GM19035 (cell line): ENCODE measurements around the gene PCSK1N.

Experiments used
- ATAC-seq: cut with Tn5 transposase; IDR thresholded peaks from one replicate; pipeline ENCODE4 v1.9.1; 2021; ENCODE audit not compliant: unreplicated experiment

The PCSK1N gene

DNA sequence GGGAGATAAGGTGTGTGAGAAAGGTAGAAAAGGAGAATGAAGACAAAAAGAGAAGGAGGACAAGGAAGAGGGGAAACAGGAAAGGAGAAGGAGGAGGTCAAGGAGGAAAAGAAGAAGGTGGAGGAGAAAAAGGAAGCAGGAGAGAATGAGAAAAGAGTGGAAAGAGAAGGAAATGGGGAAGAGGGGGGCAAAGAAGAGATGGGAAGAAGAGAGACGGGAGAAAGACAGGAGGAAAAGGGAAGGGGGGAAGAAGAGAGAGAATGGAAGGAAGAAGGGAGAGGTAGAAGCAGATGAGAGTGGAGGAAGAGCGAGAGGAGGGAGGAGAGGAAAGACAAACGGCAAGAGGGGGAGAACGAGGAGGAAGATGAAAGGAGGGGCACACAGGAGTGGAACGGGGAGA lies 44.9 kb downstream of the PCSK1N start:
- ATAC-seq = no peak

DNA sequence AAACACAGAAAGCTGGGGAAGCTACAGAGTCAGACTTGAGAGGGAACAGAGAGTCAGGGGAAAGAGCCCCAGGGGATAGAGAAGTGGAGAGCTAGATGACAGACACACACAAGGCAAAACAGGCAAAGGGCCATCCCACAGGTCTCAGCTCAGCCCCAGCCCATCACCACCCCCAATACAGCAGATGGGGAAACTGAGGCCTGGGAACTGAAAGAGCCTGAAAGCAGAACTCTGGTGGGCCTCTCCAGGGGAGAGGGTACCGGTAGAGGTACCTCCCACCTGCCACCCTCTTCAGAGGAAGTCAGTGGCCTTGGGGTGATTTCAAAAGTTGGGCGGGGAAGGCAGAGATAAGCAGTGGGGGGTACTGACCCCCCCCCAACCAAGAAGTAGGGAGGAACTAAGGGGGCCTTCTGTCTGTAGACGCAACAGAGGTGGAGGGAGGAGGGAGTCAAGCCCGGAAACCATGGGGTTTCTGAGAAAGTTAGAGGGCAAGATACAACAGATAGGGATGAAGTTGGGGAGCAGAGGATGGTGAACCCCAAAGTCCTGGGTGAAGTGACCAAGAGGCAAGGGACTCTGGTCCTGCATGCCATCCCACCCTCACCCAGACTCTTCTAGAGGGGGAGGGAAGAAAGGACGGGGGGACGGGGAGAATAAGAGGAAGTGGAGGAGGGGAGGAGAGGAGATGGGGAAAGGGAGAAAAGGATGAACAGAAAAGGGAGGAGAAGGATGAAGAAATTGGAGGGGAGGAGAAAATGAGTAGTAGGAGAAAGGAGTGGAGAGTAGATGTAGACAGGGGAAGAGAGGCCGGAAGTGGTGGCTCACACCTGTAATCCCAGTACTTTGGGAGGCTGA lies 45.8 kb downstream of the PCSK1N start:
- no peak for ATAC-seq

DNA sequence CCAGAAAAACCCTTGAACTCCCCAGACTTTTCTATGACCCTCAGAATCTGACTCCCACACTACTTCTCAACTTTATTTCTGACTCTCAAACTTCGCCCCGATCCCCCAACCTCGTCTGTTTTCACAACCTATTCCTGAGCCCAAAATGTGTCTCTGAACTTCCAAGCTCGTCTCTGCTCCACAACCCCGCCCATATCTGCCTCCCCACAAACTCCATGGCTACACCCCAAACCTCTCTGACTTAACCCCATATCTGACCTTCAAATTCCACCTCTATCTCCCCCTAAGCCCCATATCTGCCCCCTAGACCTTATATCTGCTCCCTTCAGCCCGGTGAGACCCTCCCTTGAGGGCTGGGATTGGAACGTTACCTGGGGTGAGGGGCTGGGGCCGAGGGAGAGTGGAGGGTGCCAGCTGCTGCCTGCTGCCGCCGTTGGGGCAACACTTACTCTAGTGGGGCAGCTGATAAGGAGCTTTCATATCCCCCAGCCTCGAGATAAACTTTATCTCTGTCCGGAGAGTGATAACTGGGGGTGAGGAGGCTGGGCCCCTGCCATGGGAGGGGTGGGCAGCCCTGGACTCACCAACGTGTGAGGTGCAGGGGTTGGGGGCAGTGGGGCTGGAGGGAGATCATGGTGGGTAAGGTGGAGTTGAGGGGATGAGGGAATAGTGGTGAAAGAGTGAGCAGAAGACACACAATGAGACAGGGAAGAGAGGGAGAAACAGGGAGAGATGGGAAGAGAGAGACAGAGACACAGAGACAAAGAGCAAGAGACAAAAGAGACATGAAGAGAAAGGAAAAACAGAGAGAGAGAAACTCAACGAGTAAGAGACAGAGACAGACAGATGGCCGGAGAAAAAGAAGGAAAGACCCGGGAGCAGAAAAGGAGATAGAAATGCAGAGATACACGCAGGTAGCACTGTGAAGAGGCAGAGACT lies 47.6 kb downstream of the PCSK1N start:
- ATAC-seq = no peak

DNA sequence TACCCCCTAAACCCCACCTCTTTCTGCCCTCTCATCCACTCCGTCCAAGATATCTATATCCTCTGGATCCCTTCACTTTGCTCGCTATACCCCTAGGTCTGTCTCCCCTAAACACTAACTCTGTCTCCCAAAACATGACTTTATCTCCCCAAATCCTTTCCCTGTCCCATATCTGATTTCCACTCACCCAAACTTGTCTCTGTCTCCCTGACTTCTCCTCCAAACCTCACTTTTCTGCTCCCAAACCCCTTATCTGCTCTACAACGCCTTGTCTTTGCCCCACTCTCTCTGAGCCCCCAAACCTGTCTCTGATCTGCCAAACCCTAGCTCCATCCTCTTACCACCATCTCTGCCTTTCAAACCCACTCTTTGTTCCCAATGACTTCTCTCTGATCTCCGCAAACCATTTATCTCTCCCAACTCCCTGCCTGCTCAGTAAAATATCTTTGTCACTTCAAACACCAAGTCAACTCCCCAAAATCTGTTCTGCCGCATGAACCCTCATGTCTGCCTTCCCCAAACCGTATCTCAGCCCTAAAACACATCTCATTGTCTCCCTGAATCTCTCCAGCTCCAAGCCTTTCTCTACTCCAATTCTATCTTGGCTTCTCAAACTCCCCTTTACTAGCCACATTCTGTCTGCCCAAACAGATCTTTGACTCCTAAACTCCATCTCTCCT lies 48.4 kb downstream of the PCSK1N start:
- no peak for ATAC-seq

DNA sequence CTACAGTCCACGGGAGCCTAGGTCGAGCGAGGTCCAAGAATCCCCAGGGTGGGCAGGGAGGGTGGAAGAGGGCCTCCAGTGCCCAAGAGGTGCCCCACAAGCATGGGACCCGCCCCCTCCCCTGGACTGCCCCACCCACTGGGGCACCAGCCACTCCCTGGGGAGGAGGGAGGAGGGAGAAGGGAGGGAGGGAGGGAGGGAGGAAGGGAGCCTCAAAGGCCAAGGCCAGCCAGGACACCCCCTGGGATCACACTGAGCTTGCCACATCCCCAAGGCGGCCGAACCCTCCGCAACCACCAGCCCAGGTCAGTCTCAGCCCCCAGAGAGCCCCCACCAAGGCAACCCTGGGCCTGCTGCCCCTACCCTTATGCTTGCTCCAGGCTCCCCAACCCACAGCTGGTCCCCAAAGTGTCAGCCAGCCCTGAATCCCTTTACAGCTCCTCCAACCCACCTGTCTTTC lies 49.0 kb downstream of the PCSK1N start, which contains the start of gene GATA1:
GATA1 (plus strand) TSS at position 250 of the 460 bp plus-strand sequence. CDS start 4,520 bp downstream, outside the sequence.
- ATAC-seq = no peak

DNA sequence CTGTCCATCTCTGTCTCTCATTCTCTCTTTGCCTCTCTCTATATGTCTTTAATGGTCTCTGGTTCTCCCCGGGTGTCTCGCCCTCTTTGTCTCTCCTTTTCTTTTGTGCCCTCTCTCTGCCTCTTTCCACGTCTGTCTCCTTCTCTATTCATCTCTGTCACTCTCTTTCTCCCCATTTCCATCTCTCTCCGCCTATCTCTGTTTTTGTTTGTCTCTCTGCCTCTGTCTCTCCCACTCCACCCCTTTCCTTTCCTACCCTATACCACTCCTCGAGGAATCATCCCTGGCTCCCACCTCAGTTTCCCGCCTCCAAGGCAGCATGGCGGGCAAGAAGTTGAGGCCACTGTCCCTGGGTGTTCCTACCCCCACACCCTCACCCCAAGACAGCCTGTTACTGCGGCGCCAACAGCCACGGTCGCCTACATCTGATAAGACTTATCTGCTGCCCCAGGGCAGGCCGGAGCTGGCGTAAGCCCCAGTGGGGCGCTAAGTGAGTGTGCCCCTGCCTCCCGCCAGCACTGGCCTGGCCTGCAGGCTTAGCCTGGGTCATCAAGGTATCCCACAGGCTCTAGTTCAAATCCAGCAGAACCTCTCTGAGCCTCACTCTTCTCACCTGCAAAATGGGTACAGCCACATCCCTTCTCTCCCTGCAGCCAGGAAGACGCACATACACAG lies 49.7 kb downstream of the PCSK1N start:
- no peak for ATAC-seq

DNA sequence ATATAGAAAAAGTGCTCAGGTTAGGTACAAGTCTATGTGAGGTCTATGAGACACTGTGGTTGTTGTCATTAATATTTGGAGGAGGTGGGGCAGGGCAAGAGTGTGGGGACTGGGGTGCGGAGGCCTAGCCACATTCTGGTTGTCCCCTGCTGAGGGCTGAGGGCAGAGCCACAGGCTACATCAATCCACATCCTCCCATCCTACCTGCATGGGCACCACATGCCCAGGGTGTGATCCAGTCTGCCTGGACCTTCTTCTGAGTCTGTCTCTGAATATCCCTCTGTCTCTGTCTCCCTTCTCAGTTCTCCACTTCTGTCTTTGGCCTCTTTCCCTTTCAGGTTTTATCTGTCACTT lies 50.2 kb downstream of the PCSK1N start:
- ATAC-seq = no peak

DNA sequence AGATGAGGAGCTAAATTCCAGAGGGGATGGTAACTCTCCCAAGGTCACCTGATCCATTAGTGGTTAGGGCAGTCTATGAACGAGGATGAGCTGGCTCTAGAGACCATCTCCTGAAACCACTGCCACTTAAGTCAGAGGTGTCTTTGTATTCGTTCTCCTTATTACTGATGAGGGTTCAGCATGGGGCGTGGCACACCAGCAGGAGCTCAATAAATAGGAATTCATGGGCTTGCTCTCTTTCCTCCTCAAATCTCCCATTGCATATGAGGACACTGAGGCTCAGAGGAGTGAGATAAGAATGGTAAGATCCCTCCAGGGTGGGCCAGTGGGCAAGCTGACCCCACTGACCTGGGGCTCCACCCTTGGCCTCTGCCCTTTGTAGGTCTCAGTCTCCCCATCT lies 50.7 kb downstream of the PCSK1N start:
- ATAC-seq = no peak

DNA sequence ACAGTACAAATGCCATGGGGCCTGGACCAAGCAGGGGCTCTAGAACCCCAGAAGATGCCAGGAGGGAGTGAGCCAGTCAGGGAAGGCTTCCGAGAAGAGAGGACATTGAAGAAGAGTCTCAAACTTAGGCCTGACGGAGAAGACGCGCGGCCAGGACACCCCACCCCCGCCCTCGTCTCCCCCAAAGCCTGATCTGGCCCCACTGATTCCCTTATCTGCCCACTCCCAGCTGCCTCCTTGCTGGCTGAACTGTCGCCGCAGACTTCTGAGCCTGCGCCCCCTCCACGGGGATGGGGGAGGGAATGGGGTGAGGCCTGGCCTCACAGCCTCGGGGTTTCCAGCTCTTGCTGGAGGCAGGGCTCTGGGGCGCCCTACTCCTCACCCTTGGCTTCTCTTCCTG lies 52.6 kb downstream of the PCSK1N start:
- no peak for ATAC-seq

DNA sequence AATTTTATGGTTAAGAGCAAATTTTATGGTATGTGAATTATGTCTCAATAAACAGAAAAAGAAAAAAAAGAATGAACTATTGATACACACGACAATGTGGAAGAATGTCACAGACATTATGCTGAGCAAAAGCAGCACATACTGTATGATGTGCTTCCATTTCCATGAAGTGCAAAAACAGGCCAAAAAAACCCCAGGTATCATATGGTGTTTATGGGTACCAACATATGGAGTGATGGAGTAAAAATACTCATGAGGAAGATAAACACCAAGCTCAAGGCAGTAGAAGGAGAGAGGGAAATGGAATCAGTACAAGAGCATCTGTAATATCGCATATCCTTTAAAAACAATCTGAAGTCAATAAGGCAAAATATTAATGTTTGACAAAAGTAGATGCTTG lies 53.2 kb downstream of the PCSK1N start:
- ATAC-seq = no peak

DNA sequence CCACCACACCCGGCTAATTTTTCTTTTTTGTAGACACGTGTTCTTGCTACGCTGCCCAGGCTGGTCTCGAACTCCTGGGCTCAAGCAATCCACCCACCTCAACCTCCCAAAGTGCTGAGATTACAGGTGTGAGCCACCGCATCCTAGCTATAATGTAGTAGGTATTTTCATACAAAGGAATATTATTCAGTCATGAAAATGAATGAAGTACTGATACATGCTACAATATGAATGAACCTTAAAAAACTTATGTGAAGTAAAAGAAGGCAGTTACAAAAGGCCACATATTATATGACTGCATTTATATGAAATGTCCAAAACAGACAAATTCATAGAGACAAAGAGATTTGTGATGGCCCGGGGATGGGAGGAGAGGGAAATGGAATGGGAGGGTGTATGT lies 53.7 kb downstream of the PCSK1N start:
- no peak for ATAC-seq
